ENCODE results near the gene GPR55.
"Not testable (repeated sequence)": the region's sequence is repeated elsewhere in the genome, so short reads cannot be mapped to it uniquely, and the experiment has no call there.

The GPR55 gene

DNA sequence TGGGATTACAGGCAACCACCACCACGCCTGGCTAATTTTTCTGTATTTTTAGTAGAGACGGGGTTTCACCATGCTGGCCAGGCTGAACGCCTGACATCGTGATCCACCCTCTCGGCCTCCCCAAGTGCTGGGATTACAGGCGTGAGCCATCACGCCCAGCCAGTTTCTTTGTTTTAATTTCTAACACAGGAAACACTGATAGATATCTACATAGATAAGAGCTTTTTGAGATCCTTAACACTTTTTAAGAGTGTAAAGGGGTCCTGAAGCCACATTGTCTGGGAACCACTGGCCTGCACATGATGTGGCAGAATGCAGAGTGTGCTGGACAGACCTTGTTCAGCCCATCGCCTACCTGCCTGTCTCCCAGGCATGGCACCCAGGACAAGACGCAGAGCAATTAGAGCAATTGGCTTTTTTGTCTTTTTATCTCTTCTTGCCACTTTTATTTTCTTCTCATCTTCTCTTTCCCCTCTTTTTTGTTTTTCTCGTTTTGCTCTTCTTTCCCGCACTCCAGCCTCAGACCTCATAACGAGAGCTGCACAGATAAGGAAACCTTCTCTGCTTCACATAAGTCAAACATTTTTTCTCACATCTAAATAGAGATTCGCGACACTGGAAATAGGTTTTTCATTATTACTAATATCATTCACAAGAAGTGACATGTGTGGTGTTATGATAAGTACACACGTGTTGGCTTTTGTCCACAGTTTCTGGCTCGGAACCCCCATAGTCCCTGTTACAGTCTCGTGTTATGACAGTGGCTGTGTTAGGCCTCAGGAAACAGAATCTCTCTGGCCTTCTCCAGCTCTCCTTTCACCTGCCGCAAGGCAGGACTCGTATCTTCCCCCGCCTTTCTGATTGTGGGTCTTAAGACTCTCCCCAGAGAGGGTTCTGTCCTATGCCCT, 25.2 kb upstream of the GPR55 start:
- DNase-seq, result no peak

DNA sequence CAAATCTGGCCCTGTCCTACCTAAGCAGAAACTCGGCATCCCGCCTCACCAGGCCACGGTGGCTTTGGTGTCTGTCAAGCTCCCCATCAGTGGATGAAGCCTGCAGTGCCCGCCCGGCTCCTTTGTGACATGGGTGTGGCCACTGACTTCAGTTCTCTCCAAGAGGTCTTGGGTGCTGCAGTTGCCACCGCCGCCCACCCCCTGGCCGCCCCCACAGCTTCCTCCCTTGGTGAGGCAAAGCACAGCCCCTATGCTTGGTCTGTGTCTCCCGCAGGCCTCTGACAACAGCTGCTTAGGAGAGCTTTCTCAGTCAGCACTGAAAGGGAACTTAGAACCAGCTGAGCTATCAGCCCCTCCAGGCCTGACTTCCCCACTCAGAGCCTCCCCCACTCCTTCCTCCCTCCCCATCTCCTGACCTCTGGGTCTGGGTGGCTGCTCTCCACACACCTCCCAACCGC, 22.9 kb upstream of the GPR55 start:
- no peak for DNase-seq

DNA sequence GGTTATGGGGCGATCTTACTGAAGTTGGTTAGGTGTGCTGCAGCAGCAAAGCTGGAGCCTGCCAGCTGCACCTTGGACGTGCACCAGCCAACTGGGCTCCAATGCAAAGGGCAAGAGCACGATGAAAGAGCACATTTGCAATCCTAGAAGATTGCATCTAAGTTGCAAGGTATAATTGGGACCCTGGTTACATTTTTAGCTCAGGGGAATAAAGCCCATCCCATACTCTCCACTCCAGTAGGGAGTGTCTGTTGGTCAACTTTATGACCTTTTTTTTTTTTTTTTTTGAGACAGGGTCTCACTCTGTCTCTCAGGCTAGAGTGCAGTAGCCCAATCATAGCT, 22.2 kb upstream of the GPR55 start:
- DNase-seq, result no peak

DNA sequence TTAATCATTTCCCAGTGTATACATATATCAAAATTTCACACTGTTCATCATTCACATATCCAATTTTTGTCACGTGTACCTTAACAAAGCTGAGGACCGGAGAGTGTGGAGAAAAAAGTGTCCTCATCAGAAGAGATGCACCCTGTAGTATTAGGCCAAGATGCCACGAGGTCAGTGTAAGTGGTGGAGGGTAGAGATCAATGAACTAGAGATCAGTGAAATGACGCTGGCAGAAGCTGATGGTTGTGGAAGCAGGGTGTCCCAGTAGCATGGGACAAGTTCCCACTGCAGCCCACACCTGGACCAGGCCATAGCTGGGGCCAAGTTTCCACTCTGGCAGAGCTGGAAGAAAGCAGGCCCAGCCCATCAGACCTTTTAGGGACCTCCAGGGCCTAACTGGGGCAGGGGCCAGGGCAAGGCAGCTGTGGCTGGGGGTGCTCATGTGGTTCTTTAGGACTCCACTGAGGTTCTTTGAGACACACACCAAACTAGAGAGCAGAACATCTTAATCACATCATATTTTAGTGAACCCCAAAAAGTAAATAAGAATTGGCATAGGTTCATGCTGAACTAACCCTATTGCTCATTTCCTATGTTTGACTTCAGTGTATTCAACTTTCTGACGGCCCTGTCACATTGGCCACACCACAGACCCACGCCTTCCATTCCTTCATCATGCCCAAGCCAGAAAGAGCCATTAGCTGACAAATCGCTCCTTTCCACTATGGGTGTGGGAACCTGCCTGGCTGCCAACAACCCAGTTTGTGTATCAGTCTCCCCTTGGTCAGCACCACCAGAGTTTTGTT, 21.6 kb upstream of the GPR55 start:
- no peak for DNase-seq

DNA sequence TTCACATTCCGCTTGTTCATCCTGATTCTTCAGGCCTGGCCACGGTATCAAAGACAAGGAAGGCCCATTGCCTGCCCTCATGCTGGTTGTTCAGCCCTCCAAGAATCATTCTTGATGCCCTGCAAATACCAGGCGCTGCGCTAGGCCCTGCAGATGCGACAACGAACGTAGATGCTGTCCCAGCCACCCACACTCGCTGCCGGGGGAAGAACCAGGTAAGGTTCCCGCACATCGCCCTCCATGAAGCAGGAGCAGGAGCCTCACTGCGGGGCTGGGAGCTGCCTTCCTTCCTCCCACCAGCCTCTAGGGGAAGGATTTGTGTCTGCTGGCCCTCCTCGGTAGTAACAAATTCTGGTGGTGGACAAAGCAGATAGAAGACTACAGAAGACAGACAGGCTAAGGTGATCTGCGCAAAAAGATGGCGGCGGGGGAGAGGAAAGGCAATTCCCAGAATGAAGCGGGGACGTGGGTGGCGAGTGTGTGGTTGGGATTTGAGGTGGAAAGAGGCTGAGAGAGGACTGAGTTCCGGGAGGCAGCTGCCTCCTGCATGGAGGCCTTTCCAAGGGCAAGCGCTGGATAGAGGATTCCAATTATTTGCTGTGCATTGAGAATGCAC, 19.8 kb upstream of the GPR55 start:
- no peak for DNase-seq

DNA sequence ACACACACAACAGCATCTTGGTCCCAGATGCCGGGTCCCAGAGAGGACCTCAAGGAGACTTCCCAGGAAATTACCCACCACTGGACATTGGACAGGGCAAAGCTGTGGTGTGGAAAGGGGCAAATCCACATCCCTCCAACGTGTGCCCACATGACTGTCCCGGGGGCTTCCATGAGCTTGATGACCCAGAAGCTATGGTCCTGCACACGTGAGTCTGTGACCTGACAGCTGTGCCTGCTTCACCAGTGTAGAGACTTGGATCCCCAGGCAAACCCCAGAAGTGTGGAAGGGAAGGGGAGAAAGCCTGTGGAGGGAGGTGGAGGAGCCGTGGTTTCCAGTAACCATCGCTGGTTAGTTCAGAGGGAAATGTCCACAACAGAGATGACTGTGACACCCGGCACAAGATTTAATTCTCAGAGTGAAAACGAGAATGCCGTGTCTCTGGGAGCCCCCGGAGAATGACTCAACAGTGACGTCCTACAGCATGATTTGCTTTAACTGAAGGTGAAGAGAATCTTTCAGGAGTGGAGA, 19.1 kb upstream of the GPR55 start:
- no peak for DNase-seq

DNA sequence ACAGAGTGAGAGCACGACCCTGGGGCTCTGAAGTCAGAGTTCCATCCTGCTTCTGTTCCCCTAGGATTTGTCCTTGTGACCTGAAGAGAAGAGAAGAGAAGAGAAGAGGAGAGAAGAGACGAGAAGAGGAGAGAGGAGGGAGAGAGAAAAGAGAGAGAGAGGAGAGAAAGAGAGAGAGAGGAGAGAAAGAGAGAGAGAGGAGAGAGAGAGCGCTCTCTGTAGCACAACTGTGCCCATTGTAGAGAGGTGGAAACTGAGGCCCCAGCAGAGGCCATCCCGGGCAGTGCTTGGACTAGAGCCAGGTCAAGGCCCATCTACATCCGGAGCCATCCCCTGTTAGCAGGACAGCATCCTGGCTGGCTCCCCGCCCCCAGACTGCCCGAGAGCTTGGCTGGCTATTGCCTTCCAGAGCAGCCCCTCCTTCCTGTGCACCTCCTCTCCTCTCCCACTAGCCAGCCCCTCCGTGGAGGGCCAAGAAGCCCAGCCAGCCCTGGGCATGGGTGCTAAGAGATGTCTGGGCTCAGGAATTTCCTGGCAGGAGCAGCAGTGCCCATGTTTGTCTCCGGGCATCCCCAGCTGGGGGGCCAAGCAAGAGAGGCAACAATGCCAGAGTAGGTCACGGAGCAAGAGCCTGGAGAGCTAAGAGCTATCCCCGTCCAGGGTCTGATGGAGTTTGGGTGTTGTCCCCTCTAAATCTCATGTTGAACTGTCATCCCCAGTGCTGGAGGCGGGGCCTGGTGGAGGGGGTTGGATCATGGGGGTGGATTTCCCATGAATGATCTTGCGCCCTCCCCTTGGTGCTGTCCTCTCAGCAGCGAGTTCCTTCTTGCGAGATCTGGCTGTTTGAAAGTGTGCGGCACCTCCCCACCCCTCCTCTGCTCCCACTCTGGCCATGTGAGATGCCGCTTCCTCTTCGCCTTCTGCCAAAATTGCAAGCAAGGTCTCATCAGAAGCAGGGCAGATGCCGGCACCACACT, 18.2 kb upstream of the GPR55 start:
- peak; percentile 33 for DNase-seq

- no peak for DNase-seq
Measured at GRCh38 chr2:230942371-230942770, 17.3 kb upstream of the GPR55 start.

DNA sequence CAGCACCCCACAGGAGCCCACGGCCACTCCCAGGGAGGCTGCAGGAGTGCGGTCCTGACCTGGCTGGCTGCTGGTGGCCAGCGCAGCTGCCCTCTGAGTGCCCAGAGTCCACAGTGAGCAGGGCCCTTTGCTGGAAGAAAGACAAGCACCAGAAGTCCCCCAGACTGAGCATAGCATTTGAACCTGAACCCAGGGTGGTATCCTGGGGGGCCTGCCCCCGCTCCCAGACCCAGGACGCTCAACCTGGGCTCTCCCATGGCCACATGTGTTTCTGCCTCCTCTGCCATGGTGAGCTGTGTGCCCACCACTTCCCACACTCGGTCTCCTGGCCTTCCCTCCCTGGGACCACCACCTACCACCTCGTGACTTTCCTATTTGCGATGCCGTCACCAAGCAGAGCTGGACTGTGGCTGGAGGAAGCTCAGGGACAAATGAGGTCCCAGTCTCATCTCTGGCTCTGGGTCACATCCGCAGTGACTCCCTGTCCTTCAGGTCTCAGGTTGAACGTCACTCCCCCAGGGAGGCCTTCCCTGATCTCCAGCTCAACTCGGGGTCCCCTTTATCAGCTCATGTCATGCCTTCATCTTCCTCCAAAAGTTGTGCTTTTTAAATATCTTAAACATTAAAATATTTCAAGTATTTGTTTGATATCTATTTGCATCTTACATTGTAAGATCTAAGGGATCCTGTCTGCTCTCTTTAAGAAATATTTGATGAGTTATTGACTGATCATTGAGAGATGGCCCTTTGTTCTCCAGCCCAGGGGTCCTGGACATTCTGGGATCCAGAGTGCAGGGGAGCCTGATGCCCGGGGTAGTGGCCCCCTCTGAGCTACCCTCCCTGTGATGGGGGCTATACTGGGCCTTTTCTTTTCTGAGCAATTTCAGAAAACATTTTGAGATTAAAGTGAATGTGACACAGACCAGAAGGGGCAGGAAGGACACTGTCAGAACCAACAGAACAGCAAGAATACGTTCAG, 16.4 kb upstream of the GPR55 start:
- no peak for DNase-seq

GRCh38 chr2:230940471-230940815, 15.4 kb upstream of the GPR55 start:
- DNase-seq, result no peak

DNA sequence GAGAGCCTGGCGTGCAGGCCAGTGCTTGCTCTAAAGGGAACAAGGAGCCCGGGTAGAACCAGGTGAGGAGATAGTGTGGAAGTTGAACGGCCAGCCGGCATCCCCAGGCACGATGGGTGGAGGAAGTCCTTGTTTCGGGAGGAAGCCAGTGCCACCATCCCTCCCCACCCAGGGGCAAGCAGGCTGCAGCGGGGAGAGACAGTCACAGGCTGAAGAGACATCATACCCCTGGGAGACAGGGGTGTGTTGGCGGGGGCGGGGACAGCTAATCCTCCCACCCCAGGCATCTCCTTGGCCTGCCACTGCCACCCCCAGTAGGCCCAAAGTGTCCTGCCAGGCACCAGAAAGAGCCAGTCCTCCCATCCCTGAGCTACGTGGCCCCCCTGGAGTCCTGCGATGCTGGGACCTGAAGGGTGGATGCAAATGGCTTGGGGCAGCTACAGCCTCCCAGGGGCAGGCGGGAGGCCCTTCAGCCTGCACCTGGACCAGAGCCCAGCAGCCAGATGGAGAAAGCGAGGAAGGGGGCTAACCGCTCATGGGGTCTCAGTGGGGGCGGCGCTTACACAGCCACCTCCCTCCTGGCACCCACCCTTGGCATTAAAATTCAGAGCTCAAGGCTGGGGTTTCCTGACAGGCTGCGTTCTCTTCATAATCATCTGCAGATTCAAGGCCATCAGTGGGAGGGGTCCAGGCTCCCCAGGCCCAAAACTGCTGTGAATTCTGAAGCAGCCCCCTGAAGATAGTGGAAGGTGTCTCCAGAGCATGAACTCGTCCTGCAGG, 14.8 kb upstream of the GPR55 start:
- DNase-seq, result no peak

GRCh38 chr2:230939066-230939591, 14.1 kb upstream of the GPR55 start:
- no peak for DNase-seq

DNA sequence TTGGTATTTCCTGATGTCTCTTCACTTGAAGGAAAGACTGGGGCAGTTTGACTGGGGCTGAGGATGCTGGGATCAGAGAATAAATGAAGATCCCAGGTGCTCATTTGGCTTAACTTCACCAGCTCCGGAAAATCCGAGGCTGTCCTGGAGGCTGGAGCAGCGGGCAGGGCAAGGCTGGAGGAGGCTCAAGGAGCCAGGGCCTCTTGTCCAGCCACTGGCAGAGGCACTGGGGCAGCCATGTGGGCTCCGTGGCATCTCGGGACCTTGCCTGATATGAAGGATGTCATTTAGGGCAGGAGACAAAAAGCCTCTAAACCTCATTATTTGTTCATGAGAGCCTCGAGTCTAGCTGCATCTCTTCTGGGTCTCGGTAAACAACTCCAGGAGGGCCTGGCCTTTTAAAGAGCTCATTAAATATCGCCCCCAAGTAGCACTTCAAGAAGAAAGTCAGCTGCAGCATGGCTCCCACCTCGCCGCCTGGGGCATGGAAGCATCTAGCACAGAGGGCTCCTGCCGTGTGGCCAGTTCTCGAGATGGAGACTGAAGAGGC, 13.5 kb upstream of the GPR55 start:
- no peak for DNase-seq

- no peak for DNase-seq
Measured at GRCh38 chr2:230938098-230938497, 13.1 kb upstream of the GPR55 start.

- no peak for DNase-seq
Measured at GRCh38 chr2:230937362-230937761, 12.3 kb upstream of the GPR55 start.

GRCh38 chr2:230936243-230936642, 11.2 kb upstream of the GPR55 start:
- DNase-seq, result not testable (repeated sequence)

DNA sequence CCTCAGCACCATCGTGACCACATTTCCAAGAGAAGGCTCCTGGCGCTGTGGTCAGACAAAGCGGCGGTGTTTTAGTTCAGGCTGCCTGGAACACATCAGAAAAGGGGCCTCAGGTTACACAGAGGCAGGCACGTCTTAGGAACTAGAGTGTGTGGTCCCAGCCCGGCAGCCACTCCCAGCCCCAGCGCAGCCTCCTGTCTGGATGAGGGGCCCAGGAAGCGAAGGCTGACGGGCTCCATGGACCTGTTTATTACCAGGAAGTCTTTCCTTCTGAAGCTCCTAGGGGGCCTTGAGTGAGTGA, 10.0 kb upstream of the GPR55 start:
- no peak for DNase-seq

DNA sequence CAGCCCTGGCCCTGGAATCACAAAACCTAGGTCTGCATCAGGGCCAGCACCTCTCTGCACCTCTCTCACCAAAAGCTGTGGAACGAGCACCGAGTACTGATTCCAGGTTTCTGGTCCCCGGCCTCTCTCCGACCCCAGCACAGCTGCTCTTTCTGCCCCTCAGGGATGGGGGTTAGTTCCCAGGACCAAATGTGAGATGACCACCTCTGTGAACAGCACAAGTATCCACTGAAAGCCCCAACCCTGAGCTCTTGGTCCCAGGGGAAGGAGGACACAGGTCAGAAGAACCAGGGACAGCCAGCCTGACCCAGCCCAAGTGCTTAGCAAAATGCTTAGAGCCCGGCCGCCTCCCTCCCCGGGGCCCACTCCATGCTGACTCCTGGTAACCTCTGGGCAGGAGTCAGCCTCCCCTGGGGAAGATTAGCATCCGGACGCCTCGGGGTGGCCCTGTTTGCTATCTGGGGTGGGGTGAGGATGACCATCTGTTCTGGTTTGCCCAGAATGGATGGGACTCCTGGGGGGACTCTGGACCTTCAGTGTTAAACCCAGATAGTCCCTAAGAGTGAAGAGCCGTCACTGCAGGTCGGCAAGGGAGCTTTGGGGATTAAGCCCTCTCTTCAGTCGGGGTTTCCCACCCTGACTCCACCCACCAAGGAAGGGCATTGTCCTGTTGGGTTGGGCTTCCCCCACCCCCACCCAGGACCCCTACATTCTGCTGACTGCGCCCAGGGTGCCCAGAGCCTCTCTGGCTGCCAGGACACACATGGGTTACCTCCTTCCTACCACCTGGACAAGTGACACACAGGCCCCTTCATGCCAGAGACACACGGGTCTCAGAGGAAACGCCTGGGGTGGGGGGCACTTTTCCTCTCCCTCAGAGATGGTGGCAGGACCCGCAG, 9.4 kb upstream of the GPR55 start:
- no peak for DNase-seq
